GM19193 (cell line): Measurements from ENCODE around the gene GABBR2.

ENCODE experiments used
- POLR2A ChIP-seq: IDR thresholded peaks from 4 replicates; pipeline ENCODE4 v1.6.1; 2011; ENCODE audit not compliant: insufficient read depth, insufficient read length; ENCODE audit errors: extremely low read depth

GABBR2 gene

DNA sequence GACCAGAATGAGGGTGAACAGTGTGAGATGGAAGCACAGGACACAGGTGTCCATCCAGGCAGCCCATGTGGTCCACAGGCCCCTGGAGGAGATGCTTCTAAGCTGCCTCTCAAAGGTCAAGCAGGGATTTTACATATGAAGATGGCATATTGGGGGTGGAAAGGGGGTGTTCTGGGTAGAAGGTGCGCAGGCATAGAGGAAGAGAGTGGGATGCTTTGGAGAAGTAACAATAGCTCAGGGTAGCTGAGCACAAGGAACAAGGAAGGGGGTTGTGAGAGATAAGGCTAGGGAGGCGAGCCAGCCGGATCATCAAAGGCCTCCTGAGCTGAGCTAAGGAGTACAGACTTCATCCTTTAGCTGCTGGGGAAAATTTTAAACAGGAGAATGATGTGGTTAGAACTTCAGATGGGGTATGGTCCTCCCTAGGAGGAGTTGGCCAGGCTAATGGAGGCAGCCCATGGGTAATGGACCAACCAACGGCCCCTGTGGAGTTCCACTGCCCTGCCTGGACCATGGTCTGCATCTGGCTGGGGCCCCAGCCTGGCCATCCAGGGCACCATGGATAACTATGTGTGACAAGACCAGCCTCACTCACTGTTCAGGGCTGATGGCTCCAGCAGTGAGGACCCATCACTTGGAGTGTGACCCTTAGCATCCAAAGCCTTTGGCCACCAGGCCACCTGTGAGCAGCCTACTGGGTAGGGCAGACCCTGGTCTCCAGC lies 366.5 kb downstream of the GABBR2 start:
- TF ChIP-seq POLR2A: no peak

DNA sequence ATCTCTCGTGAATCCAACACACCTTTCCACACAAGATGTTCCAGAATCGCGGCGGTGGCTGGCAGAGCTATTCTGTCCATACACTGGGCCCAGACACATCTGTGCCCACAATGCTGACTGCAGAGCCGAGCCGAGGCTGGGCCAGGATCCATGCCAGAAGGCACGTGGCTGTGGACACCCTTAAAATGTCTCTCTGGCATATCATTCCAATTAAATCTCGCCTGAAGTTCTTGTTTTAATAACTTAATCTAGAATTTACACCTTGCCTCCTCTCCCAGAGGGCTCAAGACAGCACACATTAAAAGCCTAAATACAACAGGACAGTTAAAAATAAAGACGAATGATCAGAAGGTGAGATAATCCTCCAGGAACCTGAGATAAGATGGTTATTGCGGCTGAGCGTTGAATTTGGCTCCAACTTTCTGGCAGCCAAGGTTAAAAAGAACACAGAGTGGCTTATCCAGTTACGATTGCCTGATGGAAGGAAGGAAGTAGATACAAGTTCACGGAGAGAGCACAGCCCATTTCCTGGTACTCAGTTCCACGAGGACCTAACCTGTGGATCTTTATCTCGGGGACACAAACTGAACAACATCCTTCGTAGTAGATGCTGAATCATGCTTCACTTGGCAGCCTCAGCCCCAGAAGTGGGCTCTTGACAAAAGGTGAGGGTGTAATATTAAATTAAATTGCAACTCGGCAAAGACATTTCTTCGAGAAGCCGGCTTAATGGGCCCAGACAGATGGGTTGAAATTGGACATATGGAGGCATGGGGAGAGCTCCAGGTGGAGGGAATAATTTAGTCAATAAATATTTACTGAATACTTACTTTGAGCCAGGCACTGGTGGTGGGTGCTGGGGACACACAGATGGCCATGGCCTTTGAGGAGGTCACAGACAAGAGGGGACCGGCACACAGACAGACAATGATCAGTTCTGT lies 367.3 kb downstream of the GABBR2 start:
- no peak for TF ChIP-seq POLR2A

DNA sequence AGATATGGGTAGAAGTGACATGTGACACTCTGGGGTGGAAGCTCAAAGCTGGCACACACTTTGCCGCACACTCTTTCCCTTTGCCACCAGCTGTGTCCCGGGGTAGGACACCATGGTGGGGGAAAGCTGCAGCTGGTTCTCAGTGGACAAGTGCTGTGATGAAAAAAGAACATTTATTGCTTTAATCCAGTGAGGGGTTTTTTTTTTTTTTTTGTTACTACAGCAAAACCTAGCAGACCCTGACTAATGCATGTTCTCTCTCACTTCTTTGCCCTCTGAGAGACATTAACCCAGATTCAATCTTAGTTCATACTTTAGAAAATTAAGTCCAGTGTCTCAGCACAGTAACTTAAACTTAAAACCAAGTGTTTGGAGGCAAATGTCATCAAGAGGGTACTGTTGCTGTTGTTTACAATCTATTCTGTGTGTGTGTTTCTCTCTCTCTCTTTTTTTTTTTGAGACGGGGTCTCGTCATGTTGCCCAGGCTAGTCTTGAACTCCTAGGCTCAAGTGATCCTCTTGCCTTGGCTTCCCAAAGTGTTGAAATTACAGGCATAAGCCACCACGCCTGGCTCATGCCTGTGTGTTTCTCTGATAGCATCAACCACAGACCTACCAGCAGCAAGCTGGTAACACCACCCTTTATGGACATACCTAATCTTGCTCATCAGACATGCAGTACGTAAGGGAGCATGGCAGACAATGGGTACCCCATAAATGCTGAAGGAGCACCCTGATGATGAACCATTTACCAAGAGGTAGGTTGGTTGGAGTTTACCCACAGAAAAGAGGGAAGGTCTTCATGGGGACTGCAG lies 368.5 kb downstream of the GABBR2 start:
- TF ChIP-seq POLR2A: no peak

DNA sequence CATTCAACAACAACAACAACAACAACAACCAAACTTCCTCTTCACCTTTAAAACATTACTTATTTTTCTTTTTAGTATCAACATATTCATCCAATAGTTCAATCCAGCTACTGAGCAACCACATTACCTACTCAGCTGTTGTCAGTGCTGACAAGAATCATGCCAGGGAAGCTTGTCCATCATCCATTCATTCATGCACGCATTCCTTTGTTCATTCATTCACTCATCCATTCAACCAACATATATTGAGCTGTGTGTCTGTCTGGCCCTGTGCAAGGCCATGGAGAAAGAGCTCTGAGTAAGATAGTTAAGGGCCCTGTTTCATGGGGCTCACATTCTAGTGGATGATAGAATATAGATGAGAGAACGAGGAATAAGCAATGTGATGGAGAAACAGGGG lies 373.1 kb downstream of the GABBR2 start:
- no peak for TF ChIP-seq POLR2A

DNA sequence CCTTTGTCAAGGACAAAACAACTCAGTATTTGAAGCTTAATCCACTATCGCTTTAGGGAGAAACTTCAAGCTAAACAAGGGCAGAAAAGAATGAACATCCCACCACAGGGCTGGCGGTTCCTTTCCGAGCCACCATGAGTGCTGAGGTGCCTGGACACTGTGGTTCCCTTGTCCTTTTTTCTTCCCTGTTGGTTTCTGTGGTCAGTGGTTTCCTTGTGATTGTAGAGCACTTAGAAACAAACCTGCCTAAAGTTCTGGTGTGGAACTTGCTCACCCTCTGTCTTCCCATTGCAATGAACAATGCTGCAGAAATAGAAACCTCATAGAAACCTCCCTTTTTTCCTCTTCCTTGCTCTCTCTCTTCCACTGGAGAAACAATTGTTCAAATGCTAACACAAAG lies 373.9 kb downstream of the GABBR2 start:
- no peak for TF ChIP-seq POLR2A

- no peak for TF ChIP-seq POLR2A
Observed at GRCh38 chr9:98333703-98334582, 374.8 kb downstream of the GABBR2 start.

GRCh38 chr9:98332405-98332831 lies 376.3 kb downstream of the GABBR2 start:
- no peak for TF ChIP-seq POLR2A

GRCh38 chr9:98331536-98332259 lies 377.0 kb downstream of the GABBR2 start:
- no peak for TF ChIP-seq POLR2A

DNA sequence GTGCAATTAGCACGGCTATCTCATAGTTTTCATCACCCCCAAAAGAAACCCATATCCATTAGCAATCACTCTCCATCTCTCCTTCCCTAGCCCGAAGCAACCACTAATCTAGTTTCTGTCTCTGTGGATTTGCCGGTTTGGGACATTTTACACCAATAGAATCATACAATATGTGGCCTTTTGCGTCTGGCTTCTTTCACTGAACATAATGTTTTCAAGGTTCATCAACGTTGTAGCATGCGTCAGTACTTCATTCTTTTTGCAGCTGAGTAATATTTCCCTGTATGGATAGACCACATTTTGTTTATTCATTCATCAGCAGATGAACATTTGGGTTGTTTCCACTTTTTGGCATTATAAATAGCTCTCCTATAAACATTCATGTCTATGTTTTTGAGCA lies 377.9 kb downstream of the GABBR2 start:
- TF ChIP-seq POLR2A: no peak

DNA sequence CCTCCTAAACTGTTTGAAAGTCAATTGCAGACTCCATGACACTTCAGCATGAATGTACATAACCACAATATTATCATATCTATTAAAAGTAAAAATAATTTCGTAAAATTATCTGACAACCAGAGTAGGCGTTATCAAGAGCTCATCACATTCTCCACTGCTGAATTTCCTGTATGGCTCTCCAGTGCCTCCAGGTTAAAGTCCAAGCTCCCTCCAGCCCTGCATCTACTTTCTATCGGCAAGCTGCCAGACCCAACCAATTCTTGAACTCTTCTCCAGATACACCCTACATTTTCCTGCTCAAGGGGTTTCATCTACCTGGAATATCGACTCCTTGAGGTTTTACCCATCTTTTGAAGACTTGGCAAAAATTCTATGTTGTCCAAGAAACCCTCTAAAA lies 378.8 kb downstream of the GABBR2 start:
- no peak for TF ChIP-seq POLR2A

DNA sequence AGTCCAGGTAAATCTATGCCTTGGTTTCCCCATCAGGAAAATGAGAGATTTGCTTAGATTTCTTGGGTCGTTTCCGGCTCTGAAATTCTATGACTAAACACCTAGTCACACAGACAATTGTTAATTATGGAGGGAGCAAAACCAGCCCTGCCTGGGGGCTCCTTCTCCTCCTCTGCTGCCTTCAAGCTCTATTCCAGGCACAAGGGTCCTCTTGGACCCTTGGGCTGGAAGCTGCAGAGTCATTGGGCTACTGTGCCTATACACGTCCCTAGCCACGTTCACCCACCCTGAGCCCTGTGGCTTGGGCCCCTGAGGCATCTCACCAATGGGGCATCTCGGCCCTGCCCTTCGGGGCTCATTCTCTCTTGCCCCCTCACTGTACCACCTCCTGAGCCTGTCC lies 379.5 kb downstream of the GABBR2 start:
- no peak for TF ChIP-seq POLR2A

DNA sequence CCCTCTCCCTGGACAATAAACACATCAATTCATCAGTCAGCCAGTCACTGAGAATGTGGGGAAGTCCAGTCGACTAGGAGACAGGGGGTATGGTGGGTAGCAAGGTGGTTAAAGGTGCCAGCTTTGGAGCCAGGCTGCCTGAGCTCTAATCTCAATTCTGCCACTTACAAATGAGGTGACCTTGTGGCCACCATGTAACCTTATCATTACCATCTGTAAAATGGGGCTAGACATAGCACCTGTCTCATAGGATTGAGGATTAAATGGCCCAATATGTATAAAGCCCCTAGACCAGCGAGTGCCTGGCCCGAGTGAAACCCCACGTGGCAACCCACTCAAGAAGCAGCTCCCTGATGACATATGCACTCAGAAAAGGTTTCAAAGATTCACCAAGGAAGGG lies 380.0 kb downstream of the GABBR2 start:
- TF ChIP-seq POLR2A: no peak

DNA sequence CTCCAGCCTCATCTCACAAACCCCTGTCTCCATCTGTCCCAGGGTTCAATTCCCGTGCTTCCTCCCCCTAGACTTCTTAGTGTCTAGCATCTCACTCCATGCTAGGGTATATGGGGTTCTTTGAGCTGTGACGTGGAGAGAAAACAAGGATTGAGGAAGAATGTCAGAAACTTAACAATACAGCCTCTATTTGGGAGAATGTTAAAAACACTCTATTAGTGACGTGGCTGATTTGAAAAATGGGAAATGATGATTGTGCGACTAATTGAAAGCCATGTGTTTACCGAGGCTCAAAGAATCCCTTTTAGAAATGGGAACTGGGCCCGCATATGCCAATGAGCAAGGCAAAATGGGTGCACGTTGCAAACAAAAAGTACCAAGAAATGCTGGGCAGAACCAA lies 380.6 kb downstream of the GABBR2 start:
- no peak for TF ChIP-seq POLR2A

- no peak for TF ChIP-seq POLR2A
Observed at GRCh38 chr9:98327249-98327561, 381.5 kb downstream of the GABBR2 start.

DNA sequence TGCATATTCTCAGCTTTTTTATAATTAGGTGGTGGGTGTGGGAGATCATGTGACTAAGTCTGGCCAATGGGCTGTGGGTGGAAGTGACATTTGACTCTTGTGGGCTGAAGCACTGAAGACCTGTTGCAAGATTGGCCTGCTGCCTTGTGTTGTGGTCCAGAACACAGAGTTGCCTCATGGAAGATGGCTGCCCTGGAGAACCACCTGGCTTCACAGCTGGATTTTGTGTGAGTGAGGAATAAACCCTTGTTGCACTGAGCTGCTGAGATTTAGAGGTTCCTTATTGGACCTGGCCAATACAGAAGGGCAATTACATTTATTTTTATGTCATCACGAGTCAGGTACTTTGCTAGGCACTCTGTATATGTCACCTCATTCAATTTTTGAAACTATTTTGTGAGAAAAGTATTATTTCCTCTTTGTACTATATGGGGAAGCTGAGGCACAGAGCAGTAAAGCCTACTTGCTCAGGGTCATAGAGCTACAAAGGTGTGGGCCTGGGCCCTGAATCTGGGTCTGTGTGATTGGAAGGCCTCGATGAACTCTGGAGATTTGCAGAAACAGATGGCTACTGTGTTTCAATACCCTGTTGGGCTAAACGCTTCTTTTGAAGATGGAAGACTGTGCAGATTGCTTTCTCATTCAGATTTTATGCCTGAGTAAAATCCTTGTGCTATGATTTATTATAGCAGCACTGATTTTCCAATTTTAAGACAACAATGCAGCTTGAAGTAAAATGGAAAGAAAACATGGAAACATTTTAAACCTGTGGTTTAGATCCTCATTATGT lies 382.1 kb downstream of the GABBR2 start:
- no peak for TF ChIP-seq POLR2A
